HEK293T (cell line): ENCODE measurements around the gene ZFC3H1.

ENCODE experiments used
- CTCF ChIA-PET: fragments of 350-600 bp; formaldehyde crosslinking; extraction: SDS; loops from one replicate; lab custom pipeline; 2021; ENCODE audit warnings: antibody characterized with exemption, inconsistent platforms; lab: Yijun Ruan, JAX
- POLR2A ChIA-PET: fragments of 350-600 bp; formaldehyde crosslinking; extraction: SDS; loops from one replicate; lab custom pipeline; 2020; ENCODE audit warnings: antibody characterized with exemption, inconsistent platforms; lab: Yijun Ruan, JAX
- DNase-seq: peaks from one replicate; pipeline ENCODE4 v3.0.0; 2012; ENCODE audit warnings: mixed read lengths; ENCODE audit errors: extremely low spot score
- ARNT ChIP-seq: fragments of 450-650 bp; IDR thresholded peaks from 2 replicates; pipeline ENCODE4 v1.6.1; 2017; ENCODE audit warnings: mild to moderate bottlenecking
- BHLHE40 ChIP-seq: fragments of 450-650 bp; IDR thresholded peaks from 2 replicates; pipeline ENCODE4 v1.6.1; 2016; ENCODE audit warnings: mild to moderate bottlenecking, moderate library complexity, borderline replicate concordance
- CTBP1 ChIP-seq: fragments of 450-650 bp; IDR thresholded peaks from 2 replicates; pipeline ENCODE4 v1.6.1; 2016; ENCODE audit warnings: borderline replicate concordance
- ELF4 ChIP-seq: fragments of 450-650 bp; IDR thresholded peaks from 2 replicates; pipeline ENCODE4 v1.6.1; 2017; ENCODE audit warnings: antibody characterized with exemption
- FOXA1 ChIP-seq: fragments of 450-650 bp; IDR thresholded peaks from 2 replicates; pipeline ENCODE4 v1.6.1; 2016; ENCODE audit warnings: mild to moderate bottlenecking
- FOXK2 ChIP-seq: fragments of 450-650 bp; IDR thresholded peaks from 2 replicates; pipeline ENCODE4 v1.6.1; 2016; ENCODE audit warnings: mild to moderate bottlenecking
- FOXM1 ChIP-seq: fragments of 450-650 bp; IDR thresholded peaks from 2 replicates; pipeline ENCODE4 v1.6.1; 2017; ENCODE audit warnings: mild to moderate bottlenecking, borderline replicate concordance
- HDGF ChIP-seq: fragments of 450-650 bp; IDR thresholded peaks from 2 replicates; pipeline ENCODE4 v1.6.1; 2017; ENCODE audit warnings: antibody characterized with exemption, borderline replicate concordance
- L3MBTL2 ChIP-seq: fragments of 450-650 bp; conservative IDR thresholded peaks from 2 replicates; pipeline ENCODE4 v1.6.1; 2016; ENCODE audit warnings: mild to moderate bottlenecking
- LEF1 ChIP-seq: fragments of 450-650 bp; IDR thresholded peaks from 2 replicates; pipeline ENCODE4 v1.6.1; 2017; ENCODE audit warnings: mild to moderate bottlenecking, borderline replicate concordance
- NFRKB ChIP-seq: fragments of 450-650 bp; IDR thresholded peaks from 2 replicates; pipeline ENCODE4 v1.6.1; 2016; ENCODE audit warnings: mild to moderate bottlenecking, moderate library complexity
- PKNOX1 ChIP-seq: fragments of 450-650 bp; IDR thresholded peaks from 2 replicates; pipeline ENCODE4 v1.6.1; 2016
- SP1 ChIP-seq: fragments of 450-650 bp; IDR thresholded peaks from 2 replicates; pipeline ENCODE4 v1.6.1; 2017
- SUZ12 ChIP-seq: fragments of 450-650 bp; IDR thresholded peaks from 2 replicates; pipeline ENCODE4 v1.6.1; 2016; ENCODE audit warnings: mild to moderate bottlenecking
- TARDBP ChIP-seq: fragments of 450-650 bp; IDR thresholded peaks from 2 replicates; pipeline ENCODE4 v1.6.1; 2016
- ZNF384 ChIP-seq: fragments of 450-650 bp; IDR thresholded peaks from 2 replicates; pipeline ENCODE4 v1.6.1; 2016

ZFC3H1 gene

GRCh38 chr12:71648537-71648936, 15.1 kb downstream of the ZFC3H1 start:
- POLR2A ChIA-PET, result interaction anchor here (0.7 kb wide), 1 partner anchor 14 kb away, joined by 3 read pairs; no protein-coding TSS in a partner anchor
- TF ChIP-seq NFRKB (no peak), CTBP1 (no peak), LEF1 (no peak), PKNOX1 (no peak), L3MBTL2 (no peak), SUZ12 (no peak), SP1 (no peak), HDGF (no peak), BHLHE40 (no peak), FOXA1 (no peak), ARNT (no peak), TARDBP (no peak), ELF4 (no peak), FOXM1 (no peak), ZNF384 (no peak), FOXK2 (no peak)
- CTCF ChIA-PET, result no interaction called here
- no peak for DNase-seq

GRCh38 chr12:71646512-71646911, 17.1 kb downstream of the ZFC3H1 start:
- POLR2A ChIA-PET, result interaction anchor here (1.6 kb wide), 1 partner anchor 39 kb away, joined by 3 read pairs; the partner anchor contains the start of gene TMEM19
- DNase-seq, result no peak
- CTCF ChIA-PET, result interaction anchor here (1.8 kb wide), 1 partner anchor 10 kb away, joined by 5 read pairs; no protein-coding TSS in a partner anchor
- no peak for TF ChIP-seq BHLHE40
- TF ChIP-seq TARDBP, result no peak
- TF ChIP-seq SUZ12, result no peak

GRCh38 chr12:71645268-71645667, 18.4 kb downstream of the ZFC3H1 start:
- TF ChIP-seq ARNT (no peak), SUZ12 (no peak), HDGF (no peak), LEF1 (no peak), ELF4 (no peak), TARDBP (no peak), ZNF384 (no peak), PKNOX1 (no peak)
- no peak for DNase-seq
- CTCF ChIA-PET, result interaction anchor here (1.3 to 1.8 kb wide), 2 partner anchors 9 to 13 kb away, joined by 3 to 5 read pairs; no protein-coding TSS in a partner anchor
- POLR2A ChIA-PET, result no interaction called here

- TF ChIP-seq NFRKB, result no peak
- TF ChIP-seq FOXK2, result no peak
- TF ChIP-seq ARNT, result no peak
- TF ChIP-seq L3MBTL2, result no peak
- DNase-seq, result no peak
- ChIA-PET POLR2A (no interaction called here), CTCF (no interaction called here)
Measured at GRCh38 chr12:71642264-71642663, 21.4 kb downstream of the ZFC3H1 start.

- CTCF ChIA-PET, result no interaction called here
- DNase-seq, result no peak
- POLR2A ChIA-PET, result no interaction called here
- TF ChIP-seq TARDBP (no peak), HDGF (no peak), ELF4 (no peak), FOXM1 (no peak), BHLHE40 (no peak), ARNT (no peak), CTBP1 (no peak)
Measured at GRCh38 chr12:71641390-71641789, 22.3 kb downstream of the ZFC3H1 start.

GRCh38 chr12:71640316-71640715, 23.3 kb downstream of the ZFC3H1 start:
- ChIA-PET POLR2A (no interaction called here), CTCF (interaction anchor here (0.7 kb wide), 1 partner anchor 13 kb away, joined by 3 read pairs; no protein-coding TSS in a partner anchor)
- DNase-seq, result no peak
- TF ChIP-seq FOXM1 (no peak), PKNOX1 (no peak), BHLHE40 (no peak), ARNT (no peak), L3MBTL2 (no peak), NFRKB (no peak)

GRCh38 chr12:71639341-71639760, 24.3 kb downstream of the ZFC3H1 start:
- CTCF ChIA-PET, result no interaction called here
- POLR2A ChIA-PET, result no interaction called here
- no peak for TF ChIP-seq FOXK2
- TF ChIP-seq LEF1, result no peak
- TF ChIP-seq SUZ12, result no peak
- no peak for TF ChIP-seq ELF4
- no peak for TF ChIP-seq CTBP1
- TF ChIP-seq NFRKB, result no peak
- no peak for TF ChIP-seq PKNOX1
- TF ChIP-seq ARNT, result no peak
- TF ChIP-seq FOXA1, result no peak
- no peak for TF ChIP-seq ZNF384
- no peak for TF ChIP-seq TARDBP
- TF ChIP-seq HDGF, result no peak
- no peak for TF ChIP-seq L3MBTL2
- TF ChIP-seq BHLHE40, result no peak
- DNase-seq, result no peak
